ENCODE results near the gene PPM1H.

DNA sequence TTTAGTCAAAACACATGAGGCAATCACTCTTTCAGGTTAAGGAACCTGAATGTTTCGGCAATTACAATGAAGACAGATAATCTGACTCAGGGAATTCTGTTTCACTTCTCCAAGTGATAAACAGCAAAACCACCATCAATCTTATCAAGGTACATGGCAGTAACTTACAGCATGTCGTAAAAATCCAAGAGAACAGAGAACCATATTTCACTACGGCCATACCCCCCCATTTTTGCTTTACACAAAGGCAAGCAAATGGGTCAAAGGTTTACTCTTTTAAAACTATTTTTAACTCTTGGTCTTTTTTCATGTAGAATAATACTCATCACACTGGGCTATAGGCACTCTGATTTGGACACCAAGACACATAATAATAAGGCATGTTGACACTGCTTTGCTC, 102.4 kb downstream of the PPM1H start:
- no peak for TF ChIP-seq POLR2A (IDR thresholded peaks at IDR 0.05)
- TF ChIP-seq, protein P1, sequence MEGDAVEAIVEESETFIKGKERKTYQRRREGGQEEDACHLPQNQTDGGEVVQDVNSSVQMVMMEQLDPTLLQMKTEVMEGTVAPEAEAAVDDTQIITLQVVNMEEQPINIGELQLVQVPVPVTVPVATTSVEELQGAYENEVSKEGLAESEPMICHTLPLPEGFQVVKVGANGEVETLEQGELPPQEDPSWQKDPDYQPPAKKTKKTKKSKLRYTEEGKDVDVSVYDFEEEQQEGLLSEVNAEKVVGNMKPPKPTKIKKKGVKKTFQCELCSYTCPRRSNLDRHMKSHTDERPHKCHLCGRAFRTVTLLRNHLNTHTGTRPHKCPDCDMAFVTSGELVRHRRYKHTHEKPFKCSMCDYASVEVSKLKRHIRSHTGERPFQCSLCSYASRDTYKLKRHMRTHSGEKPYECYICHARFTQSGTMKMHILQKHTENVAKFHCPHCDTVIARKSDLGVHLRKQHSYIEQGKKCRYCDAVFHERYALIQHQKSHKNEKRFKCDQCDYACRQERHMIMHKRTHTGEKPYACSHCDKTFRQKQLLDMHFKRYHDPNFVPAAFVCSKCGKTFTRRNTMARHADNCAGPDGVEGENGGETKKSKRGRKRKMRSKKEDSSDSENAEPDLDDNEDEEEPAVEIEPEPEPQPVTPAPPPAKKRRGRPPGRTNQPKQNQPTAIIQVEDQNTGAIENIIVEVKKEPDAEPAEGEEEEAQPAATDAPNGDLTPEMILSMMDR (IDR thresholded peaks at IDR 0.05): no peak
